ENCODE measurements around the gene PRKAG2.
"Not testable (repeated sequence)": the region's sequence is repeated elsewhere in the genome, so short reads cannot be mapped to it uniquely, and the experiment has no call there.

PRKAG2 gene

DNA sequence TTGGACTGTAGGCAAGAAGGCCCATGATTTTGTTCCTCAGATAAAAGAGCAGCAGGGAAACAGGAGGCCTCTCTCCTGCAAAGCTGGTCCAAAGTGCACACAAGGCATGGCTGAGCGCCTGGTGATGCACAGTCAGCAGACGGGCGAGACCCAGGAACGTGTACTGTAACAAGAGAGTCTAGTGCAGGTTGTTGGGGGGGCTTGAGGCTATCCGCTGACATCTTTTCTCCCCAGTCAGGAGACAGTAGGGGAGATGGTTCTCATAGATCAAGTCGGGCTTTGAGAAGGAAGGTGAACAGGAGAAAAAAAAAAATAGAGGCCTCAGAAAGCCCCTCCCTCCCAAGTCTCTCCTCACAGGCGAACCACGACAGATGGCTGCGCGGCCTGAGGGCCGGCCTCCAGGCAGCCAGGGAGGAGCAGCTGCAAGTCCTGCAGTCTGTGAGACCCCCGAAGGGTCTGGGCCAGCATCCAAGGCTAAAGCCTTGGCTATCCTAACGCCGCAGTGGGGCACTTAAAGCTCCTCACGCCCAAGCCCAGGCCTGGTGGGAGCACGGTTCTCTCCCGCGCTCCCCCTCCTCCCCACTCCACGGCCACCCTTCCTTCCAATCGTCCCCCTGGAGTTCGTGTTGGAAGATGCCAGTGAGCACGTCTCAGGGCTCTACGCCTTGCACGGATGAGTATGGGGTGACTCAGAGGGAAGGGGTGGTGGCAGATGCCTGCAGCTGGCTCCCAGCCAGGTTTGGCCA lies 68.3 kb downstream of the PRKAG2 start:
- TF ChIP-seq GATA1 (IDR thresholded peaks at IDR 0.05; ENCODE audit: low read depth, low read length) (no peak), POLR2A (IDR thresholded peaks at IDR 0.05; ENCODE audit: low read length) (no peak)
- DNase-seq = no peak

DNA sequence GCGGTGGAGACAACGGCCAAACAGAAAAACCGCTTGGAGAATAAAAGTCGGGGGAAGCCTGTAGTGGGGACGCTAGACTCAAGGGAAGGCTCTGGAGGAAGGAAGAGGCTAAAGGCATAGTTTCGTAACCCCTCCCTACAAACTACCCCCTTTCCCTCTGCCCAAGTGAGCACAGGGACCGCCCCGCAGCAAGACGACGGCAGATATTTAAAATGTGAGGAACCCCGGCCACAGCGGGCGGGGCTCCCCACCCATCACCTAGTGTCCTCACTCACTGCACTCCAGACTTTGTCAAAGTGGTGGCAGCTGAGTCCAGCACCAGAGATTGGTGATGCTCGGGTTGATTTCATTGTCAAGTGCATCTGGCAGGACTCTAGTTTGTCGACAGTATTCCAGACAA lies 69.1 kb downstream of the PRKAG2 start:
- no peak for DNase-seq
- TF ChIP-seq GATA1 (IDR thresholded peaks at IDR 0.05; ENCODE audit: low read depth, low read length) (no peak), POLR2A (IDR thresholded peaks at IDR 0.05; ENCODE audit: low read length) (no peak)

DNA sequence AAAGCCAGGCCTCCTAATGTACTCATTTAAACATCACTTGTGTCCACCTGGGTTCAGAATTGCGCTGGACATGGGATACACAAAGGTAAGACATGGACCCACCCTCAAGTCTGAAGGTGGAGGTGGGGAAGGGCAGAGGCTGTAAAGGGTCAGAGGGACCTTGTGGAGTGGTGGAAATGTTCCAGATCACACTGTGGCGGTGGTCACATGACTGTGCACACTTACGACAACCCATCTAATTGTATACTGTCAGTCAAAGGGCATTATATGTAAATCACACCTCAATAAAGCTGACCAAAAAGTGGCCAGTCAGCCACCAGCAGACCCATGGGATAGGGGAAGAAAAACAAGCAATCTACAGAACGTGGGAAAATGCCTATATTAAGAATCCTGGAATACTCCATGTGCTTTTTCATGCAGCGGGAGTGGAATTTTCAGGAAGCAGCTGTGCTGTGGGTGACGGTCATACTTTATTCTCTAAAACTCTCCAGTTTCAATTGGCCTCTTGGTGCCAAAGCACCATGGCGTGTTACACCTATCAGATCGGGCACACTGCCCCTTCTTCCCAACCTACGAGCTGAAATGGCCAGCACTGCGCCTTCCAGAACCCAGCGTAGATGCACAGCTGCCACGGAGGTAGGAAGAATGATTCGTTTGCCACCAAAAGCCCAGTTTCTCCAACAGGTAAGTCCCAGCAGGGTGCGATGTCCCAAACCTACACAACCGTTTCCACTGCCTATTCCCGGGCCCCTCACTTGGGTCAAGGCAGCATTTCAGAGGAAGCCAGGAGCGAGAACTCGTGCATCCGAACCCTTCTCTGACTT lies 69.8 kb downstream of the PRKAG2 start:
- TF ChIP-seq GATA1 (IDR thresholded peaks at IDR 0.05; ENCODE audit: low read depth, low read length) = no peak
- TF ChIP-seq POLR2A (IDR thresholded peaks at IDR 0.05; ENCODE audit: low read length) = no peak
- DNase-seq = no peak

DNA sequence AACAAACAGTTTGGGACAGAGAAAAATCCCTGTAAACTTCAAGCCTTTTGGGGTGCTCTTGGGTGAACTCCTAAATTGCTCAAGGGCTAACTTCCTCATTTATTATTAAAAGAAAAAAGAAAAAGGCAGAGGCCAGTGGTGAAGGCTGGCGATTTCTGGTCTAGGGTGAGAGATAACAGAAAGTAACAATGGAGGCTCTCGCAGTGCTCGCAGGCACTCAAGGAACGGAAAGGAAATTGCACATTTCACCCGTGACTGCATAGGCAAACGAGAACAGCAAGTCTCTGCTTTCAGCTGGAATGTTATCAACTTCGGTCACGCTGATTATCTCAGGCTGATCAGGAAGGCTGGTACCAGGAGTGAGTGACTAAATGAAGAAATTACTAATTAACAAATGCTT lies 70.7 kb downstream of the PRKAG2 start:
- no peak for TF ChIP-seq POLR2A (IDR thresholded peaks at IDR 0.05; ENCODE audit: low read length)
- TF ChIP-seq GATA1 (IDR thresholded peaks at IDR 0.05; ENCODE audit: low read depth, low read length) = no peak
- no peak for DNase-seq

DNA sequence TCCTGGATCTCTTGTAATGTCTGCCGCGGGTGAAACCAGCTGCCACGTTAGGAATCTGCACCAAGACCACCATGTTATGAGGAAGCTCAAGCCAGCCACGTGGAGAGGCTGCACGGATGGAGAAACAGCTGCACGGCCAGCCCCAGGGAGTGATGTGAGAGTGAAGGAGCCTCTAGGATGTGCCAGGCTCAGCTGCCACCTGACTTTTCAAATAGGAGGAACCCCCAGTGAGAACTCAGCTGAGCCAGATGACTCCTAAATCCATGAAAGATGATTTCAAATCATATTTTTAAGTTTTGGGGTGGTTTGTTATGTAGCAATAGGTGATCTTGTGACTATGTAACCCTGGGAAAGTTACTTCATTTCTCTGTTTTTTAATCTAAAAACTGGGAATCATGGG lies 71.7 kb downstream of the PRKAG2 start:
- TF ChIP-seq POLR2A (IDR thresholded peaks at IDR 0.05; ENCODE audit: low read length) = no peak
- TF ChIP-seq GATA1 (IDR thresholded peaks at IDR 0.05; ENCODE audit: low read depth, low read length) = no peak

DNA sequence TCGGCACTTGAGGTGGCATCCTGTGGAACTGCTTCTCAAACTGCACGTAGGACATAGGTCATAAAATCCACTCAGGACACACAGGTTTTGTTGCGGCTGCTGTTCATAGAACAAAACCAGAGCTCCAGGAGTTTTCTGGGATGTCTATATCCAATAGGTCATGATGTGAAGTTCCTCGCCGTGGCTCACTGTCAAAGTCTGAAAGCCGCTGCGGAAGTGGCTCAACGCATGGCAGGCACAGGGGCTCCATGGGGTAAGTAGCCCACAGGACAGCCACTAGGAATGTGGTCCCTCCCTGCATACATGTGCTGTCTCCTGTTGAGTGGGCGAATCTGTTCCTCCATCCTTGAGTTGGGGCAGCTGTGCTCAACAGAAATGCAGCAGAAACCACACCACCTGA lies 72.2 kb downstream of the PRKAG2 start:
- no peak for DNase-seq

More for the DNA sequence above, 71.7 kb downstream of the PRKAG2 start:
- DNase-seq = no peak

DNA sequence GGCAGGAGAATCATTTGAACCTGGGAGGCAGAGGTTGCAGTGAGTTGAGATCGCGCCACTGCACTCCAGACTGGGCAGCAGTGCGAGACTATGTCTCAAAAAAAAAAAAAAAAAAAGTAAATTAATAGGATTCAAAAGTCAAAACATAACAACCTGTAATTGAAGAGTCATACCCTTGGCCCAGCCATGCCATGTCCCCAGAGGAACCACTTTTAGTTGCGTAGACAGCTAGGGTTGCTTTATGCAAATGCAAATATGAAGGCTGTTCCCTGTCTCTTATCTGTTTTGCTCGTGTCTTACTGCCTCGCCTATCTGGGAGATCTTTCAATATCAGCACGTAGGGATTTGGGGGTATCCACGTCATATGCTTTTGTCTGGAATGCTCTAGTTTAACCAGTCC lies 73.1 kb downstream of the PRKAG2 start:
- no peak for DNase-seq
- TF ChIP-seq GATA1 (IDR thresholded peaks at IDR 0.05; ENCODE audit: low read depth, low read length) (no peak), POLR2A (IDR thresholded peaks at IDR 0.05; ENCODE audit: low read length) (no peak)

More for the DNA sequence above, 72.2 kb downstream of the PRKAG2 start:
- TF ChIP-seq POLR2A (IDR thresholded peaks at IDR 0.05; ENCODE audit: low read length) (no peak), GATA1 (IDR thresholded peaks at IDR 0.05; ENCODE audit: low read depth, low read length) (no peak)

DNA sequence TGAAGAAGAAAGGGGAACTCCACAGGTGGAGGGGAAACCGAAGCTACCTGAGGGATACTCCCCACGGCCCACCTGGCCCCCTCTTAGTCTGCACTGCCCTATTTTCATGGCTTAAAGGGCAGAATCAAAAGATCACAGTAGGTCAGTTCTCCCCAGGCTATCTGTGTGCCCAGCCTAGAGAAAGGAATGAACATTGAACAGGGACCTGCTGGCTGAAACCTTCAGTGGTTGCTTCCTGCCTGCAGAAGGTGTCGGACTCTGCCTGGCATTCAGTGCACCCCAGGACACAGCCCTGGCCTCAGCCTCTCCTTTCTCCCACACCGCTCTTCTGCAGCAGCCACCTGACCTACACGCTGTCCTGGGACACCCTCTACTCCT lies 74.5 kb downstream of the PRKAG2 start:
- TF ChIP-seq POLR2A (IDR thresholded peaks at IDR 0.05; ENCODE audit: low read length) (no peak), GATA1 (IDR thresholded peaks at IDR 0.05; ENCODE audit: low read depth, low read length) (no peak)

DNA sequence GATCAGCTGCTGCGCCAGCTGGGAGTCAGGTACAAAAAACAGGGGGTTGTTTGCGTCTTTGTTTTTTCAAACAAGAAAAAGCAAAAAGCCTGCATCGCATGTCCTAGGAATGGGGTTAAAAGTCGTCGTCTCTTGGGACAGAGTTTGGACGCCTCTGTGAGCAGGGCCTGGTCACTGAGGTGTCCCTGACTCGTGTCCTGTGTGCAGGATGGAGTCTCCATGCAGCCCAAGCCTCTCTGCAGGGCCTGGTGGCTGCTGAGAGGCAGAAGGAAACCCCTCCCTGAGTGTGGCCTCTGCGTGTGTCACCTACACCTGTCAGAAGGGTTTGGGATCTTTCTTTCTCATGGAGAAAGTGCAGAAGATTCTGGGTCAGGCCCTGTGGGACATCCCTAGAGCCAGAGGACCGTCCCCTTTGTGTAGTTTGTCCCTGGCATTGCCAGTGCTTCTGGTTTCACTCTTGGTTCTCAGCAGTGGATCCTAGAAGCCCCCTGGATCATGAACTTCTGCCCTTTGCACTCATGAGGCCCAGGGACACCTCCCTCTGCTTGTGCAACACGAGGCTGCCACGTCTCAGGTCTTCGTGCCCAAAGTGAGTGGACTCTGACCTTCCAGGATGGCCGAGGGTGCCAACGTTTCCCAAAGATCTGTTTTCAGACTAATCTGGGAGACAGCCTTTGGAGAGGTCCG lies 75.0 kb downstream of the PRKAG2 start:
- no peak for DNase-seq
- TF ChIP-seq GATA1 (IDR thresholded peaks at IDR 0.05; ENCODE audit: low read depth, low read length) = no peak
- no peak for TF ChIP-seq POLR2A (IDR thresholded peaks at IDR 0.05; ENCODE audit: low read length)

More for the DNA sequence above, 74.5 kb downstream of the PRKAG2 start:
- DNase-seq = no peak

DNA sequence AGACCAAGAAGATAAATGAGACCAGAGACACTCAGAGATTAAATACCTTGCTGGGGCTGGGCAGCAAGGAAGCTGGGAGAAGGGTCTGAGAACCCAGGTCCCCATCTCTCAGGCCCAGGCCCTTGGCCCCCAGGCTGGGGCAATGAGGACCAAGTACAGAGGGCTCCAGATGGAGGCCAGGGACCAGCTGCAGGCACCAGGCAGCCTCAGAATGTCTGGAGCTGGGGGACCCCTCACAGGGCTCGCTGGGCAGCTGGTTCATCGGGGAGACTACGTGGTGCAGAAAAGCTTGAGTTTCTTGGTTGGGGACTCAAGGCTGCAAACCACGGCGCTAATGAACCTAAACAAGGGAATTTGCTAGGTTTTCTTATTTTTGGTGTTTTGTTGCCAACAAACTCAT lies 75.6 kb downstream of the PRKAG2 start:
- no peak for TF ChIP-seq GATA1 (IDR thresholded peaks at IDR 0.05; ENCODE audit: low read depth, low read length)
- no peak for TF ChIP-seq POLR2A (IDR thresholded peaks at IDR 0.05; ENCODE audit: low read length)
- DNase-seq = no peak

DNA sequence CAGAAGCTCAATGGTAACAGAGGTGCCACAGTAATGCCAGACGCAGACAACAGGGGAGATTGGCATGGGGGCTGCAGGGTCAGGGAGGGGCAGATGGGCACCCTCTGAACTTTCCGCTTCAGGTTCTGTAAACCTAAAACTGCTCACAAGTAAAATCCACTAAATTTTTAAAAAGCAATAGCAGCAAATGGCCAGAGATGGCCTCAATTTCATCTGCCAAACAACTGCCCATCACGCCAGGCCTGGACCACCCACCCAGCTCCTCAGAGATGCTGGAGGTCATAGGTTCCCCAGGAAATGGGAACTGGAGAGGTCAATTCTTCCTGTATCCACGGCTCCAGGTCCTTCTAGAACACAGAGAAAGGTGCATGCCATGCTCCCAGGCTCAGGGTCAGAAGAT lies 76.1 kb downstream of the PRKAG2 start:
- DNase-seq = no peak
- TF ChIP-seq POLR2A (IDR thresholded peaks at IDR 0.05; ENCODE audit: low read length) = no peak
- no peak for TF ChIP-seq GATA1 (IDR thresholded peaks at IDR 0.05; ENCODE audit: low read depth, low read length)

DNA sequence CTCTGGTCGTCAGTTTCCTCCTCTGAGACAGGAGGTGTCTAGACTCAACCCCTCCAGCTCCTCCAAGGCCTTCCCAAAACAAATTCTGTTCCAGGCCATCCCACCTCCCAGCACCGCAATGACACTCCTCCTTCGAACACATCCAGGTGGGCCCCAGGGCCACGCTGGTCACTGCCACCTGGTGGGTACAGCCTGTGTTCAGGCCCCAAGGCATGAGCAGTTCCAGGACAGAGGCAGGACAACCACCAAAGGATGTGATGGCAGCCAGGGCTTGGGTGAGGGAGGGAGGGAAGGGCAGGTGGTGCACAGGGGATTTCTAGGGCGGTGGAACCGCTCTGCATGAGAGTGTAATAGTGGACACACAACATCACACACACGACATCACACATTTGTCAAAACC lies 76.5 kb downstream of the PRKAG2 start:
- TF ChIP-seq GATA1 (IDR thresholded peaks at IDR 0.05; ENCODE audit: low read depth, low read length) (no peak), POLR2A (IDR thresholded peaks at IDR 0.05; ENCODE audit: low read length) (no peak)
- no peak for DNase-seq

DNA sequence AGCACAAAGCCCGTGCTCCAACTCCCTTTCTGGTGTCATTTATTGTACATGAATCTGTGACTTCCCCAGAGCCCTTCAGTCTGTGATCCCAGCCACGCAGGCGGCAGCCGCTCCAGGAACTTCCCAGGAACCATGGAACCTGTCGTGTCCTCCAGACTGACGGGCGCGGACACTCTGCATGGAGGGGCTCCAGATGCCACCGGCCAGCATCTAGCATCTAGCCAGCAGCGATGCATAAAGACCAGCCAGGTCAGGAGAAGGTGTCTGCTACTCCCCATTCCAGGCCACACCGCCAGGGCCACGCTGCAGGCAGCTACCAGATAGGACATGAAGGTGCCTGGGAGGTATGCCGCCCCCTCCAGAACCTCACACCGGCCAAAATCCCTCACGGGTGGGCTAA lies 77.4 kb downstream of the PRKAG2 start:
- TF ChIP-seq POLR2A (IDR thresholded peaks at IDR 0.05; ENCODE audit: low read length) (no peak), GATA1 (IDR thresholded peaks at IDR 0.05; ENCODE audit: low read depth, low read length) (no peak)
- no peak for DNase-seq

DNA sequence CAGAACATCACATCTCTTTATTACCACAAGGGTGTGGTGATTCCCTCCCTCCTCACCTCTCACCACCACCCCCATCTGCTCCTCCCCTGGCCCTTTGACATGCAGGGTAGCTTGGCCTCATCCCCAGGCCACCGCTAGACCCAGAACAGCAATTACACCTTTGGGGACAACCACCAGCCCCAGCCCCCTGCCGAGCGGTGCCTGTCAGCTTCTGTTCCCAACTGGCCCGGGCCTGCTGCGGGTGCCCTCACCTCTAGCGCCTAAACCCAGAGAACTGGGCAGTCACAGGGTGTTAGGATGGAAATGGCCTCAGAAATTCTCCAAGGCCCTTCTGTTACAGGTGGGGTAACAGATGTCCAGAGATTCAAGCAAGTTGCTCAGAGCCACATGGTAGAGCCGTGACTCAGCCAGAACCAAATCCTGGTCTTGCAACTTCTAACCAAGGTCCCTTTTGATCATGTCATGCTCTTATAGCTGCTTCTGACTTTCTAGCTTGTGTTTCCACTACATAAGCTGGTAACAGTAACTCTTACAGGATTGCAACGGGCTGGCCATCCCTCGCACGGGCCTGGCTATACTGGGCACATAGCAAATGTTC lies 78.0 kb downstream of the PRKAG2 start:
- no peak for TF ChIP-seq POLR2A (IDR thresholded peaks at IDR 0.05; ENCODE audit: low read length)
- DNase-seq = no peak

DNA sequence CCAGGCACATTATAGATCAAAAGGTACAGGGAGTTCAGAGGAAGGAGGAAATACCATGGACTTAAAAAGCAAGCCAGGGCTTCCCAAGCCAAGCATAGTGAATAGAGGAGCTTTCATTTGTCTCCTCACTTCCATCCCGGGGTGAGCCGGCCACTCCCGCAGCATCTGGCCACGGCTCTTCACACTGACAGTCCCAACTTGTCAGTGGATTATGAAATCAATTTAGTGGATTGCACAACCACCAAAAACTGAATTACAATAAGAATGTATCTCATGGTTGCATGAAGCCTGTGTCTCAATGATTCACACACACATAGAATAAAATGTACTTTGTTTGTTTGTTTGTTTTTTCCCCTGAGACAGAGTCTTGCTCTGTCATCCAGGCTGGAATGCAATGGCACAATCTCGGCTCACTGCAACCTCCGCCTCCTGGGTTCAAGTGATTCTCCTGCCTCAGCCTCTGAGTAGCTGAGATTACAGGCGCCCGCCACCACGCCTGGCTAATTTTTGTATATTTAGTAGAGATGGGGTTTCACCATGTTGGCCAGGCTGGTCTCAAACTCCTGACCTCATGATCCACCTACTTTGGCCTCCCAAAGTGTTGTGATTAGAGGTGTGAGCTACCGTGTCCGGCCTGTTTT lies 79.1 kb downstream of the PRKAG2 start:
- DNase-seq = not testable (repeated sequence)
